Activated T-helper 1 cell treated with anti-CD3 and anti-CD28 coated beads, Interleukin-2, amount 50 U/mL, for 16 hours (primary cell): ENCODE results near the gene FAM110D.

Experiments
- DNase-seq, 2 donors: peaks; one replicate each; pipeline ENCODE4 v3.0.0-alpha.2; 2020; ENCODE audit warnings: low read depth in 1 of 2, low spot score in 1 of 2

FAM110D gene

GRCh38 chr1:26129778-26130177 is 29.1 kb upstream of the FAM110D start:
- DNase-seq, result no peak

- no peak for DNase-seq
Measured at GRCh38 chr1:26130695-26131094, 28.2 kb upstream of the FAM110D start.

GRCh38 chr1:26132128-26132833 is 26.6 kb upstream of the FAM110D start:
- no peak for DNase-seq

GRCh38 chr1:26132834-26133167 is 26.1 kb upstream of the FAM110D start:
- no peak for DNase-seq

GRCh38 chr1:26134466-26134865 is 24.4 kb upstream of the FAM110D start:
- no peak for DNase-seq

GRCh38 chr1:26138974-26139558 is 19.8 kb upstream of the FAM110D start:
- no peak for DNase-seq

GRCh38 chr1:26142159-26142558 is 16.7 kb upstream of the FAM110D start:
- no peak for DNase-seq

- peak; percentile 46 to 69 for DNase-seq
Measured at GRCh38 chr1:26145041-26145959, 13.6 kb upstream of the FAM110D start.

- DNase-seq, result no peak
Measured at GRCh38 chr1:26145960-26146294, 13.0 kb upstream of the FAM110D start.

- no peak for DNase-seq
Measured at GRCh38 chr1:26148887-26149286, 10.0 kb upstream of the FAM110D start.

- no peak for DNase-seq
Measured at GRCh38 chr1:26153966-26154532, 4.8 kb upstream of the FAM110D start.

GRCh38 chr1:26154750-26155149 is 4.1 kb upstream of the FAM110D start:
- no peak for DNase-seq

- no peak for DNase-seq
Measured at GRCh38 chr1:26155370-26156284, 3.3 kb upstream of the FAM110D start.

GRCh38 chr1:26156285-26157038 is 2.4 kb upstream of the FAM110D start:
- DNase-seq, result no peak

GRCh38 chr1:26158271-26158907 is 490 bp upstream of the FAM110D start:
- DNase-seq, result no peak

- no peak for DNase-seq
Measured at GRCh38 chr1:26159743-26160039, 812 bp downstream of the FAM110D start.

- no peak for DNase-seq
Measured at GRCh38 chr1:26160527-26161414, 1.9 kb downstream of the FAM110D start.

- DNase-seq, result peak in 1 of 2 donors; percentile 22
Measured at GRCh38 chr1:26161415-26162219, 2.7 kb downstream of the FAM110D start.
